Neural progenitor cell (in vitro differentiated cells): ENCODE results near the gene SLC51A.

Experiments used
- EZH2 ChIP-seq: fragments of 200-600 bp; sonication (generic); IDR thresholded peaks from 2 replicates; pipeline ENCODE4 v1.6.1; 2017; ENCODE audit warnings: antibody characterized with exemption, mild to moderate bottlenecking, moderate library complexity
- EZH2phosphoT487 ChIP-seq: fragments of 200-600 bp; sonication (generic); IDR thresholded peaks from 2 replicates; pipeline ENCODE4 v1.6.1; 2017; ENCODE audit warnings: antibody characterized with exemption
- TF ChIP-seq, protein P1 (sequence below): fragments of 200-600 bp; sonication (generic); IDR thresholded peaks from 2 replicates; pipeline ENCODE4 v1.5.1; 2017; ENCODE audit warnings: antibody characterized with exemption, mild to moderate bottlenecking

DNA sequence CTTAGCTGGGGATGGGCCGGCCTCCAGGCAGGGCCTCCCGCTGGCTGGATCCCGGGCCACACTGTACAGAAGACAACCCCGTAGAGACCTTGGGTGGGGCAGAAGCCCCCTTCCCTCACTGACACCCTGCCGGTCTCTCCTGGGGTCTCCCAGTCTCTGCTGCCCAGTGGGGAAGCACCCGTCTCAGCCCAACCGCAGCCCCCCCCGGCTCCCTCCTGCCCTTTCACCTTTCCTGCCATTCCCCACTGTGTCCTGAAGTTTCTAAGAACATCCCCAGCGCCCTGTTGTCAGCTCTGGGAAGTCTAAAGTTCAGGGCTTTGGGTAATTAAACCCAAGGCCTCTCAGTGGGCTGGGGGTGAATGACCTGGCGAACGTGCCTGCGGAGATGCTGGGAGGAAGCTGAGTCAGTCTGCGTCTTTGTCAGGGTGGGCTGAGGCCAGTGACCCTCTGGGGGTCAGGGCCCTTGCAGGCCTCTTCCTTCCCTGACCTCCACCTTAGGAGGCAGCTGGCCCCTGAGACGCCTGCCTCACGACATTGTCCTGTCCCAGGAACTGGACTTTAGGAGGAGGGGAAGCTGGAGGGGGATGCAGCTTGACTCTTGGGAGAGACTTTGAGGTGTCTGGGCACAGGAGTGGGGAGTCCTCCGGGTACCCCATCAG is 1.4 kb upstream of the SLC51A start:
- TF ChIP-seq, protein P1, sequence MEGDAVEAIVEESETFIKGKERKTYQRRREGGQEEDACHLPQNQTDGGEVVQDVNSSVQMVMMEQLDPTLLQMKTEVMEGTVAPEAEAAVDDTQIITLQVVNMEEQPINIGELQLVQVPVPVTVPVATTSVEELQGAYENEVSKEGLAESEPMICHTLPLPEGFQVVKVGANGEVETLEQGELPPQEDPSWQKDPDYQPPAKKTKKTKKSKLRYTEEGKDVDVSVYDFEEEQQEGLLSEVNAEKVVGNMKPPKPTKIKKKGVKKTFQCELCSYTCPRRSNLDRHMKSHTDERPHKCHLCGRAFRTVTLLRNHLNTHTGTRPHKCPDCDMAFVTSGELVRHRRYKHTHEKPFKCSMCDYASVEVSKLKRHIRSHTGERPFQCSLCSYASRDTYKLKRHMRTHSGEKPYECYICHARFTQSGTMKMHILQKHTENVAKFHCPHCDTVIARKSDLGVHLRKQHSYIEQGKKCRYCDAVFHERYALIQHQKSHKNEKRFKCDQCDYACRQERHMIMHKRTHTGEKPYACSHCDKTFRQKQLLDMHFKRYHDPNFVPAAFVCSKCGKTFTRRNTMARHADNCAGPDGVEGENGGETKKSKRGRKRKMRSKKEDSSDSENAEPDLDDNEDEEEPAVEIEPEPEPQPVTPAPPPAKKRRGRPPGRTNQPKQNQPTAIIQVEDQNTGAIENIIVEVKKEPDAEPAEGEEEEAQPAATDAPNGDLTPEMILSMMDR, result no peak
- TF ChIP-seq EZH2 (no peak), EZH2phosphoT487 (no peak)
